Neural cell (in vitro differentiated cells): ENCODE results near the gene GMDS.

ENCODE experiments used
- CTCF ChIP-seq: fragments of 450-650 bp; IDR thresholded peaks from 2 replicates; pipeline ENCODE4 v1.5.1; 2014; ENCODE audit warnings: antibody characterized with exemption, mild to moderate bottlenecking, moderate library complexity; ENCODE audit not compliant: poor library complexity, severe bottlenecking
- EP300 ChIP-seq: fragments of 450-650 bp; conservative IDR thresholded peaks from 2 replicates; pipeline ENCODE4 v1.6.1; 2014; ENCODE audit warnings: antibody characterized with exemption, mild to moderate bottlenecking, moderate library complexity; ENCODE audit not compliant: poor library complexity, severe bottlenecking
- EZH2 ChIP-seq: fragments of 200-600, 300-800 bp; shearing (Covaris generic), sonication (generic); IDR thresholded peaks from 2 replicates; pipeline ENCODE4 v1.6.1; 2014; ENCODE audit warnings: antibody characterized with exemption, low read length, borderline replicate concordance, mild to moderate bottlenecking; ENCODE audit not compliant: insufficient read depth, poor library complexity, severe bottlenecking
- POLR2AphosphoS5 ChIP-seq: IDR thresholded peaks from 2 replicates; pipeline ENCODE4 v1.6.1; 2012
- REST ChIP-seq: IDR thresholded peaks from 2 replicates; pipeline ENCODE4 v1.6.1; 2012; ENCODE audit warnings: borderline replicate concordance
- SMC3 ChIP-seq: fragments of 450-650 bp; conservative IDR thresholded peaks from 2 replicates; pipeline ENCODE4 v1.6.1; 2014; ENCODE audit warnings: antibody characterized with exemption, mild to moderate bottlenecking, moderate library complexity; ENCODE audit not compliant: poor library complexity

GRCh38 chr6:1576711-1577110, 668.7 kb downstream of the GMDS start:
- TF ChIP-seq CTCF, result no peak
- no peak for TF ChIP-seq POLR2AphosphoS5
- no peak for TF ChIP-seq REST
- no peak for TF ChIP-seq EP300
- TF ChIP-seq EZH2, result no peak
- TF ChIP-seq SMC3, result no peak
